ENCODE data around the gene LRP6. TPM values are rescaled to one million over a fixed set of nuclear protein-coding genes. Genes with fewer than 3 reads are reported as not detected.

LRP6 gene
- total RNA-seq, 1 experiment from 2014 or later: 45.5 TPM

- no peaks in the 10 kb centered on the region for H3K27me3 ChIP-seq (ENCODE audit: insufficient read depth, low read depth)
- H3K4me1 ChIP-seq (replicated peaks; ENCODE audit: insufficient read depth): no peaks in the 10 kb centered on the region
- H3K4me2 ChIP-seq: no peak overlapping the region
- H4K20me1 ChIP-seq (ENCODE audit: insufficient read depth): peaks cover 7% of the 10 kb centered on the region
- POLR2A ChIA-PET (ENCODE audit: unreplicated experiment): no interaction called here
- H3K9me2 ChIP-seq (ENCODE audit: insufficient read depth): no peaks in the 10 kb centered on the region
- H3K9me3 ChIP-seq (ENCODE audit: insufficient read depth, low read depth): no peaks in the 10 kb centered on the region
- no peak overlapping the region for H3K27ac ChIP-seq
- H2AFZ ChIP-seq: no peak overlapping the region
- CTCF ChIA-PET: no interaction called here
- peaks cover 94% of the 10 kb centered on the region for H3K79me2 ChIP-seq (ENCODE audit: low read depth)
- no peak for DNase-seq
- no peaks in the 10 kb centered on the region for H3F3A ChIP-seq (ENCODE audit: insufficient read depth, low read depth)
- intact Hi-C loops (cut with micrococcal nuclease; ENCODE audit: unreplicated experiment): no loop called here
- H3K36me3 ChIP-seq (ENCODE audit: low read depth): no peaks in the 10 kb centered on the region
- no peak overlapping the region for H3K4me3 ChIP-seq
- BruUV-seq (replicated peaks): no TSS peak
- TF ChIP-seq EZH2 (IDR thresholded peaks at IDR 0.05; ENCODE audit: low read depth) (no peak), CTCF (conservative IDR thresholded peaks at IDR 0.05) (no peak)
Observed at GRCh38 chr12:12221560-12221959, 45.3 kb downstream of the LRP6 start.

DNA sequence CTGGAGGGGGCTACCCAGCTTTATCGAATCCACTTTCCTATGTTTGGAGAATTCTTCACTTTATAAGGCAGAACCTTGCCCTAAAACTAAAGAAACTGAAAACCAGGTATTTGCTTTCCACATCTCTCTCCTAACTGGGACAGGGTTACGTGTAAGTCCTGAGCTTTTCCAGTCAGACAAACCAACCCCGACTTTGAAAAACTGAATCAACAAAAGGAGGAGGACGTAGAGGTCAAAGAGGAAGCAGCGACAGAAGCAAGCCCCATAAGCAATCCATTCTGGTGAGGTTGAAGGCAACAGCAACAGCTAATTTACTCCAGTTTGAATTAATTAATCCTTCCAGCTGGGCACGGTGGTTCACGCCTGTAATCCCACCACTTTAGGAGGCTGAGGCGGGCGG is 47.2 kb downstream of the LRP6 start:
- Histone ChIP-seq H3K4me3 (no peak overlapping the region), H3K4me2 (no peak overlapping the region), H3K9me2 (ENCODE audit: insufficient read depth) (no peaks in the 10 kb centered on the region), H3K36me3 (ENCODE audit: low read depth) (no peaks in the 10 kb centered on the region), H3K9me3 (ENCODE audit: insufficient read depth, low read depth) (no peaks in the 10 kb centered on the region), H3K27ac (no peak overlapping the region), H3K27me3 (ENCODE audit: insufficient read depth, low read depth) (no peaks in the 10 kb centered on the region), H3F3A (ENCODE audit: insufficient read depth, low read depth) (no peaks in the 10 kb centered on the region), H3K4me1 (replicated peaks; ENCODE audit: insufficient read depth) (peaks cover 5% of the 10 kb centered on the region; the same call in 1 of the 2 replicates), H4K20me1 (ENCODE audit: insufficient read depth) (peaks cover 7% of the 10 kb centered on the region; the same call in 1 of the 2 replicates), H2AFZ (no peak overlapping the region), H3K79me2 (ENCODE audit: low read depth) (peaks cover 82% of the 10 kb centered on the region)
- BruUV-seq (replicated peaks): no TSS peak
- TF ChIP-seq EZH2 (IDR thresholded peaks at IDR 0.05; ENCODE audit: low read depth) (no peak), CTCF (conservative IDR thresholded peaks at IDR 0.05) (no peak)
- ChIA-PET CTCF (interaction anchor here (0.6 kb wide), 1 partner anchor 20 kb away, joined by 8 read pairs; no protein-coding TSS in a partner anchor), POLR2A (ENCODE audit: unreplicated experiment) (no interaction called here)
- no peak for DNase-seq
- intact Hi-C loops (cut with micrococcal nuclease; ENCODE audit: unreplicated experiment): no loop called here

GRCh38 chr12:12217018-12217359 is 49.9 kb downstream of the LRP6 start:
- BruUV-seq (replicated peaks): no TSS peak
- POLR2A ChIA-PET (ENCODE audit: unreplicated experiment): no interaction called here
- intact Hi-C loops (cut with micrococcal nuclease; ENCODE audit: unreplicated experiment): no loop called here

More at GRCh38 chr12:12217018-12217359, 49.9 kb downstream of the LRP6 start:
- H3K36me3 ChIP-seq (ENCODE audit: low read depth): no peaks in the 10 kb centered on the region
- H3K27me3 ChIP-seq (ENCODE audit: insufficient read depth, low read depth): no peaks in the 10 kb centered on the region
- no peak overlapping the region for H3K27ac ChIP-seq
- peaks cover 10% of the 10 kb centered on the region for H3K4me1 ChIP-seq (replicated peaks; ENCODE audit: insufficient read depth)
- H3K4me2 ChIP-seq: no peak overlapping the region
- no peak for DNase-seq
- no peaks in the 10 kb centered on the region for H3F3A ChIP-seq (ENCODE audit: insufficient read depth, low read depth)
- peaks cover 7% of the 10 kb centered on the region; the same call in 1 of the 2 replicates for H4K20me1 ChIP-seq (ENCODE audit: insufficient read depth)
- CTCF ChIA-PET: no interaction called here
- H3K9me3 ChIP-seq (ENCODE audit: insufficient read depth, low read depth): no peaks in the 10 kb centered on the region
- no peaks in the 10 kb centered on the region for H3K9me2 ChIP-seq (ENCODE audit: insufficient read depth)
- peaks cover 70% of the 10 kb centered on the region for H3K79me2 ChIP-seq (ENCODE audit: low read depth)
- TF ChIP-seq CTCF (conservative IDR thresholded peaks at IDR 0.05): no peak
- TF ChIP-seq EZH2 (IDR thresholded peaks at IDR 0.05; ENCODE audit: low read depth): no peak
- no peak overlapping the region for H3K4me3 ChIP-seq
- no peak overlapping the region for H2AFZ ChIP-seq

Data from PC-9 (cell line).